ENCODE measurements around the gene SLC22A9. TPM values are rescaled to one million over a fixed set of nuclear protein-coding genes. Genes with fewer than 3 reads are reported as not detected.

SLC22A9 gene
- polyA plus RNA-seq, 1 experiment: not detected

- DNase-seq (ENCODE audit: low read depth): no peak
- TF ChIP-seq CTCF (IDR thresholded peaks at IDR 0.05; ENCODE audit: insufficient read depth, low read depth, low read length): no peak
- ChIA-PET POLR2A (no interaction called here), CTCF (no interaction called here)
- no peaks in the 10 kb centered on the region for H3K27me3 ChIP-seq (ENCODE audit: control insufficient read depth, insufficient read depth, low read length)
- no peaks in the 10 kb centered on the region for H3K36me3 ChIP-seq (ENCODE audit: control insufficient read depth, insufficient read depth, low read length)
- H3K4me3 ChIP-seq (ENCODE audit: low read depth, low read length): no peak overlapping the region
These were observed 10.5 kb downstream of the SLC22A9 start for GRCh38 chr11:63380130-63380529.

GRCh38 chr11:63395697-63396096 is 26.1 kb downstream of the SLC22A9 start:
- ChIA-PET CTCF (interaction anchor here (0.6 kb wide), 1 partner anchor 11 kb away, joined by 3 read pairs; no protein-coding TSS in a partner anchor), POLR2A (no interaction called here)
- H3K36me3 ChIP-seq (ENCODE audit: control insufficient read depth, insufficient read depth, low read length): no peaks in the 10 kb centered on the region
- no peaks in the 10 kb centered on the region for H3K27me3 ChIP-seq (ENCODE audit: control insufficient read depth, insufficient read depth, low read length)
- no peak overlapping the region for H3K4me3 ChIP-seq (ENCODE audit: low read depth, low read length)
- DNase-seq (ENCODE audit: low read depth): no peak
- no peak for TF ChIP-seq CTCF (IDR thresholded peaks at IDR 0.05; ENCODE audit: insufficient read depth, low read depth, low read length)

DNA sequence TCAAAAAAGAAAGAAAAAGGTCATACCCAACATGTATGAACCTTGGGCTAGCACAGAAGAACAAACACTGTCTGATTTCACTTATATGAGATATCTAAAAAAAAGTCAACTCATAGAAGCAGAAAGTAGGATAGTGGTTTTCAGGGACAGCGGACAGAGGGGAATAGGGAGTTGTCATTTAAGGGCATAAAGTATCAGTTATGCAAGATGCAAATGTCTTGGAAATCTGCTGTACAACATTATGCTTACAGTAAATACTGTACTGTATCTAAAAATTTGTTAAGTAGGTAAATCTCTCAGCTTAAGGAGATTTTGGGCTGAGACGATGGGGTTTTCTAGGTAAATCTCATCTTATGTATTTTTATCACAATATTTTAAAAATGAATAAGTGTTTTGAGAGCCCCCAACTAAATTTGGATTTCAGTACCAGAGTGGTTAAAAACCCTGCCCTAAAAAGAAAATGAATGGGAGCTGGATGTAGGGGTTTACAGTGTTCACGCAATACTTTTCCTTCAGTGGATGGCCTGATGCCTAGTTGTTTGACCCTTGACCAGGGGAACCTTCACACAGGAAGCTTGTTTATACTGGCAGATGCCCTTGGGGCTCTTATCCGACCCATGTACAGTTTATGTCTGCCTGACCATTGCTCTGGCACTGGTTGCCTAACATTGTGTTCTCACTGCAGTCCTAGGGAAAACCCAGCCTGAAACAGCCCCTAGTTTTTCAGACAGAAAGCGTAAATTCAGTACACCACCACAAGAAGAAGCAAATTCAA is 34.8 kb downstream of the SLC22A9 start:
- H3K27me3 ChIP-seq (ENCODE audit: control insufficient read depth, insufficient read depth, low read length): no peaks in the 10 kb centered on the region
- POLR2A ChIA-PET: no interaction called here
- CTCF ChIA-PET: no interaction called here
- TF ChIP-seq CTCF (IDR thresholded peaks at IDR 0.05; ENCODE audit: insufficient read depth, low read depth, low read length): no peak
- no peak overlapping the region for H3K4me3 ChIP-seq (ENCODE audit: low read depth, low read length)
- no peaks in the 10 kb centered on the region for H3K36me3 ChIP-seq (ENCODE audit: control insufficient read depth, insufficient read depth, low read length)
- DNase-seq (ENCODE audit: low read depth): no peak

- TF ChIP-seq CTCF (IDR thresholded peaks at IDR 0.05; ENCODE audit: insufficient read depth, low read depth, low read length): no peak
- no peak for DNase-seq (ENCODE audit: low read depth)
- no peaks in the 10 kb centered on the region for H3K27me3 ChIP-seq (ENCODE audit: control insufficient read depth, insufficient read depth, low read length)
- ChIA-PET POLR2A (no interaction called here), CTCF (no interaction called here)
- H3K36me3 ChIP-seq (ENCODE audit: control insufficient read depth, insufficient read depth, low read length): no peaks in the 10 kb centered on the region
- H3K4me3 ChIP-seq (ENCODE audit: low read depth, low read length): no peak overlapping the region
These were observed 35.5 kb downstream of the SLC22A9 start for GRCh38 chr11:63405114-63405513.

GRCh38 chr11:63406458-63406857 is 36.9 kb downstream of the SLC22A9 start:
- H3K27me3 ChIP-seq (ENCODE audit: control insufficient read depth, insufficient read depth, low read length): no peaks in the 10 kb centered on the region
- TF ChIP-seq CTCF (IDR thresholded peaks at IDR 0.05; ENCODE audit: insufficient read depth, low read depth, low read length): no peak
- H3K36me3 ChIP-seq (ENCODE audit: control insufficient read depth, insufficient read depth, low read length): no peaks in the 10 kb centered on the region
- ChIA-PET POLR2A (no interaction called here), CTCF (no interaction called here)
- no peak for DNase-seq (ENCODE audit: low read depth)
- no peak overlapping the region for H3K4me3 ChIP-seq (ENCODE audit: low read depth, low read length)
